ENCODE data around the gene KRTAP9-1.

DNA sequence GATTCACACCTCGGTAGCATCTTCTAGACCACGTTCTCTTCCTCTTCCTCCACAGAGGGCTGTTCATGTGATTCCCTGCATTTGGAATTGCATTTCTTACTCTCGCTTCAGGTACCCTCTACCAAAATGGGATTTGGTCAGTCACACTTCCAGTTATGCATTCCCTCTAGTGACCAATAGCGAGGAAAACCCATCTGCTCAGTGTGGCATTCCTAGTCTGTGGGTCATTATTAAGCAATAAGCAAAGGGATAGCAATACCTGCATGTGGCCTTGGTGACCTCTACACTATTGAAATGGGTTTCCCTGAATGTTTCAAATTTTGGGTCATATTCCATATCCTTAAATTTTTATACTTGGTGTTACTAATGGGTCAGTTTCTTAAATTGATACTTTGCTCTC, 39.7 kb upstream of the KRTAP9-1 start:
- TF ChIP-seq, protein P1, sequence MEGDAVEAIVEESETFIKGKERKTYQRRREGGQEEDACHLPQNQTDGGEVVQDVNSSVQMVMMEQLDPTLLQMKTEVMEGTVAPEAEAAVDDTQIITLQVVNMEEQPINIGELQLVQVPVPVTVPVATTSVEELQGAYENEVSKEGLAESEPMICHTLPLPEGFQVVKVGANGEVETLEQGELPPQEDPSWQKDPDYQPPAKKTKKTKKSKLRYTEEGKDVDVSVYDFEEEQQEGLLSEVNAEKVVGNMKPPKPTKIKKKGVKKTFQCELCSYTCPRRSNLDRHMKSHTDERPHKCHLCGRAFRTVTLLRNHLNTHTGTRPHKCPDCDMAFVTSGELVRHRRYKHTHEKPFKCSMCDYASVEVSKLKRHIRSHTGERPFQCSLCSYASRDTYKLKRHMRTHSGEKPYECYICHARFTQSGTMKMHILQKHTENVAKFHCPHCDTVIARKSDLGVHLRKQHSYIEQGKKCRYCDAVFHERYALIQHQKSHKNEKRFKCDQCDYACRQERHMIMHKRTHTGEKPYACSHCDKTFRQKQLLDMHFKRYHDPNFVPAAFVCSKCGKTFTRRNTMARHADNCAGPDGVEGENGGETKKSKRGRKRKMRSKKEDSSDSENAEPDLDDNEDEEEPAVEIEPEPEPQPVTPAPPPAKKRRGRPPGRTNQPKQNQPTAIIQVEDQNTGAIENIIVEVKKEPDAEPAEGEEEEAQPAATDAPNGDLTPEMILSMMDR (IDR thresholded peaks at IDR 0.05) = no peak
- no peak for TF ChIP-seq POLR2A (IDR thresholded peaks at IDR 0.05)

Measured in adrenal gland (tissue), 5 donors.